Breast epithelium (tissue), 3 donors: ENCODE data around the gene HIVEP3.

Experiments used
- CTCF ChIP-seq, 3 donors: fragments of 450-650 bp; IDR thresholded peaks; one replicate each; pipeline ENCODE4 v1.5.1; 2016 to 2017; ENCODE audit warnings: antibody characterized with exemption in 3 of 3, mild to moderate bottlenecking in 3 of 3, moderate library complexity in 3 of 3
- POLR2A ChIP-seq: fragments of 450-650 bp; IDR thresholded peaks from one replicate; pipeline ENCODE4 v1.6.1; 2016; ENCODE audit warnings: antibody characterized with exemption, mild to moderate bottlenecking, moderate library complexity
- POLR2AphosphoS5 ChIP-seq, 3 donors: sonication (generic); formaldehyde crosslinking; IDR thresholded peaks; one replicate each; pipeline ENCODE4 v1.6.1; 2017; ENCODE audit warnings: antibody characterized with exemption in 3 of 3

DNA sequence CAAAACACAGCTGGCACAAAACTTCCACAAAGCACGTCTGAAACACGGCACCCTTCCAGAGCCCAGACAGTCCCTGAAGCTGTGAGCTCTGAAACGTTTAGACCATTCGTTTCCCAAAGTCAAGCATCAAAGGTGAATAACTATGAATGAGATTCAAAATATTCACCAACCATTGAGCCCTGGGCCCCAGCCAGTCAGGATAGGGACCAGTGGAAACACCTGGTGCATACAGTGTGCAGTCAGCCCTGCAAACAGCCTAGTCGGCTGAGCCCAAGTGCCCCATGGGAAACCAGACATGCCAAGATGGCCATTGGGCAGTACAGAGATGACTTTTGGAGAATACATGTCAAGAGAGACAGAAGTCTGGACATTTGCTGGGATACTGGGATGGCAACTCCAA is 343.9 kb downstream of the HIVEP3 start:
- no peak for TF ChIP-seq POLR2A
- no peak for TF ChIP-seq POLR2AphosphoS5 (IDR thresholded peaks at IDR 0.05)
- TF ChIP-seq CTCF (IDR thresholded peaks at IDR 0.05): no peak
